Mucosa of gallbladder (tissue), 1 donor: ENCODE results near the gene SBF2. TPM values are rescaled to one million over a fixed set of nuclear protein-coding genes. Genes with fewer than 3 reads are reported as not detected.
"Not testable (repeated sequence)": the region's sequence is repeated elsewhere in the genome, so short reads cannot be mapped to it uniquely, and the experiment has no call there.

Experiments used
- DNase-seq: peaks from one replicate; pipeline ENCODE4 v3.0.0-alpha.2; 2020; ENCODE audit warnings: low spot score
- total RNA-seq: library from RNA; stranded (reverse); gene quantifications from one replicate; pipeline ENCODE4 v1.2.1, GENCODE V29; 2021
- donor health status: DM: no; HTN: no; CAD: no.

SBF2 gene
- total RNA-seq, 1 donor from 2014 or later = 53.1 TPM

GRCh38 chr11:9956483-9956882 is 337.5 kb downstream of the SBF2 start:
- DNase-seq = no peak

- DNase-seq = no peak
Observed at GRCh38 chr11:9955391-9955790, 338.6 kb downstream of the SBF2 start.

DNA sequence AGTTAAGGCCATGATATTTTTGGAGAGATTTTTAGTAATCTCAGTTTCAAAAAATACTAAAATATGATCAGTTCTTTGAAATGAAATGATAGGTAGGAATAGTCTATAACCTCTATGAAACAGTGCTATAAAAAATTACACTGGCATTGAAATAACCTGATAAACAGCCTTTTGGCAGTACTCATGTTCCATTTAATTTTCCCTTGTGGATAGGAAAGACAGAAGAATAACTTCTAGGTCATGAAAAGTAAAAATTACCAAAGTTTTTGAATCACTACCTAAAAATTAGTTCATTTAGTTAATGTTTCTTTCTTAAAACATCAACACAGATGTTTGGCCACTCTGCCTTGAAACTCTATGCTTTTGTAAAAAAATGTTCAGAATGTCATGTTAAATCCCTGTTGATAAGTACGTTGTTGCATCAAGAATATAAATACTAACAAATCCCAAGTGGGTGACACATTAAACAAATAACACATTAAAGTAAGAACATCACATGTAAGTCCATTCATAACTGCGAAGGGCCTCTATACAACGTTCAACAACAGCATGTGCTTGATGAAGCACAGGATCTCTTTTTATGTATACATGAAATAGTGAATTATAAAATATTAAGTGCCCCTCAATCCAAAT is 339.9 kb downstream of the SBF2 start:
- no peak for DNase-seq

- no peak for DNase-seq
Observed at GRCh38 chr11:9952511-9953196, 341.4 kb downstream of the SBF2 start.

DNA sequence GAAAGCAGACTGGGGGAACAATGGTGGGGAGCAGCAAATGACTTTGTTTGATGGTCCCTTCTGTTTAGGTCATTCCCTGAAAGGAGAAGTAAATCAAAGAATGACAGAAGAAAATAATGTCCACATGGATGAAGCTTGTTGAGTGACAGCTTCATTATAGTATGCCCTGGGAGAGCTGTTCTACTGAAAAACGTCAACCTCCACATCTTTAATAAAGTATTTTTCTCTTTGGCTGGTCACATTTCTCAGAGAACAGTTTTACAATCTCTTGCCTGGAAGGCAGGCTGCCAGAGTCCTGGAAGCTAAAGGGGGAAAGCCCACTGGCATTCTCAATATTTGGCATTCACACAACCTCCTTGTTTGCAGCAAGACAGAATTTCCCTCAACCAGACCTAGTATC is 342.2 kb downstream of the SBF2 start:
- no peak for DNase-seq

- no peak for DNase-seq
Observed at GRCh38 chr11:9950462-9950861, 343.6 kb downstream of the SBF2 start.

GRCh38 chr11:9947231-9947864 is 346.7 kb downstream of the SBF2 start:
- no peak for DNase-seq

DNA sequence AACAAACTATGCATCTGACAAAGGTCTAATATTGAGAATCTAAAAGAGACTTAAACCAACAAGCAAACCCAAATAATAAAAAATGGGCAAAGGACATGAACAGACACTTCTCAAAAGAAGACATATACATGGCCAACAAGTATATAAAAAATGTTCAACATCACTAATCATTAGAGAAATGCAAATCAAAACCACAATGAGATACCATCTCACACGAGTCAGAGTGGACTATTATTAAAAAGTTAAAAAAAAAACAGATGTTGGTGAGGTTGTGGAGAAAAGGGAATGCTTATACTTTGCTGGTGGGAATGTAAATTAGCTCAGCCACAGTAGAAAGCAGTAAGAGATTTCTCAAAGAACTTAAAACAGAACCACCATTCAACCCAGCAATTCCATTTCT is 348.3 kb downstream of the SBF2 start:
- not testable (repeated sequence) for DNase-seq

GRCh38 chr11:9943386-9944110 is 350.5 kb downstream of the SBF2 start:
- no peak for DNase-seq

DNA sequence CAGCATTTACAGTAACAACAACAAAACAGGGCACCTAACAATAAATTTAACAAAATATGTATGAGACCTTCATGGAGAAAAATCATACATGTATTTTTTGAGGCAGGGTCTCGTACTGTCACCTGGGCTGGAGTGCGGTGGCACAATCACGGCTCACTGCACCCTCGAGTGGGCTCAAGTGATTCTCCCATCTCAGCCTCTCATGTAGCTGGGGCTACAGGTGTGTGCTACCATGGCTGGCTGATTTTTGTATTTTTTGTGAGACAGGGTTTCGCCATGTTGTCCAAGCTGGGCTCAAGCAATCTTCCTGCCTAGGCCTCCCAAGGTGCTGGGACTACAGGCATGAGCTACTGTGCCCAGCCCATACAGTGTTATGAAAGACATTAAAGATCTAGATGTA is 352.0 kb downstream of the SBF2 start:
- DNase-seq = no peak

GRCh38 chr11:9939150-9939549 is 354.9 kb downstream of the SBF2 start:
- not testable (repeated sequence) for DNase-seq

- DNase-seq = no peak
Observed at GRCh38 chr11:9936754-9937153, 357.3 kb downstream of the SBF2 start.

DNA sequence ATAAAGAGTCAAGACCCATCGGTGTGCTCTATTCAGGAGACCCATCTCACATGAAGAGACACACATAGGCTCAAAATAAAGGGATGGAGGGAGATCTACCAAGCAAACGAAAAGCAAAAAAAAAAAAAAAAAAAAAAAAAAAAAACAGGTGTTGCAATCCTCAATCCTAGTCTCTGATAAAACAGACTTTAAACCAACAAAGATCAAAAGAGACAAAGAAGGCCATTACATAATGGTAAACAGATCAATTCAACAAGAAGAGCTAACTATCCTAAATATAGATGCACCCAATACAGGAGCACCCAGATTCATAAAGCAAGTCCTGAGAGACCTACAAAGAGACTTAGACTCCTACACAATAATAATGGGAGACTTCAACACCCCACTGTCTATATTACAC is 361.2 kb downstream of the SBF2 start:
- DNase-seq = not testable (repeated sequence)

DNA sequence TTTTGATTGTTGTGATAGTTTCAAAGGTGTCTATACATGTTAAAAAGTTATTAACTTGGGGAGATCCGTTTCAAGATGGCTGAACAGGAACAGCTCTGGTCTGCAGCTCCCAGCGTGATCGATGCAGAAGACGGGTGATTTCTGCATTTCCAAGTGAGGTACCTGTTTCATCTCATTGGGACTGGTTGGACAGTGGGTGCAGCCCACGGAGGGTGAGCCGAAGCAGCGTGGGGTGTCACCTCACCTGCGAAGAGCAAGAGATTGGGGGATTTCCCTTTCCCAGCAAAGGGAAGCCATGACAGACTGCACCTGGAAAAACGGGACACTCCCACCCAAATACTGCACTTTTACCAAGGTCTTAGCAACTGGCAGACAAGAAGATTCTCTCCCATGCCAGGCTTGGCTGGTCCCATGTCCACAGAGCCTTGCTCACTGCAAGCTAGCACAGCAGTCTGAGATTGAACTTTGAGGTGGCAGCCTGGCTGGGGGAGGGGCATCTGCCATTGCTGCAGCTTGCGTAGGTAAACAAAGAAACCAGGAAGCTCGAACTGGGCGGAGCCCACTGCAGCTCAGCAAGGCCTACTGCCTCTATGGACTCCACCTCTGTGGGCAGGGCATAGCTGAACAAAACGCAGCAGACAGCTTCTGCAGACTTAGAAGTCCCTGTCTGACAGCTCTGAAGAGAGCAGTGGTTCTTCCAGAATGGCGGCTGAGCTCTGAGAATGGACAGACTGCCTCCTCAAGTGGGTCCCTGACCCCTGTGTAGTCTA is 363.3 kb downstream of the SBF2 start:
- not testable (repeated sequence) for DNase-seq

- DNase-seq = no peak
Observed at GRCh38 chr11:9927670-9928069, 366.3 kb downstream of the SBF2 start.

- DNase-seq = no peak
Observed at GRCh38 chr11:9923280-9923679, 370.7 kb downstream of the SBF2 start.

- DNase-seq = no peak
Observed at GRCh38 chr11:9922806-9923205, 371.2 kb downstream of the SBF2 start.

- DNase-seq = no peak
Observed at GRCh38 chr11:9916480-9916879, 377.5 kb downstream of the SBF2 start.

- DNase-seq = no peak
Observed at GRCh38 chr11:9914064-9914463, 380.0 kb downstream of the SBF2 start.

GRCh38 chr11:9905960-9906791 is 387.8 kb downstream of the SBF2 start:
- DNase-seq = no peak

DNA sequence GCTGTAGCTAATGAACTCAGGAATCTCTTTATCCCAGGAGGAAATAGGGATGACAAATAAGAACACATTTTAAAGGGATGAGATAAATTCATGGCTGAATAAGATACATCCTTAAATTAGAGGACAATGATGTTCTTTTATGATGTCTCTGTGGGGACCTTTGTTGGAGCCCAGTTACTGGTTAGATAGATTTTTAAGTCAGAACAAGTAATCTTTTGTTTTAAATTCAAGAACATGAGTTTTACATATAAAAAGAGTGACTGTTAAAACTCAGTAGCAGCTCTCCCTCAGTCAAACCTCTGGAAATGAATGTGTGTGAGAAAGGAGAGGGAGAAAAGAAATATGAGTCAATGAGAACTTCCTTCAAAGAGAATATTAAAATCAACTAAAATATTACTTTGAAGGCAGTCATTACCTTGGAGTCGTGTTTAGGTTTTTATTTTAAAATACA is 388.5 kb downstream of the SBF2 start:
- DNase-seq = no peak
